Peyer's patch (tissue), 4 donors: ENCODE results near the gene CLBA1. TPM values are rescaled to one million over a fixed set of nuclear protein-coding genes. Genes with fewer than 3 reads are reported as not detected.

Experiments
- DNase-seq, 3 donors: peaks; one replicate each; pipeline ENCODE4 v3.0.0-alpha.2; 2017 to 2019
- H3K27ac ChIP-seq, 4 donors: fragments of 200-600 bp; sonication (generic); one replicate each; pipeline ENCODE4 v1.5.1; 2016 to 2019
- H3K27me3 ChIP-seq, 2 donors: fragments of 200-600 bp; sonication (generic); one replicate each; pipeline ENCODE4 v1.5.1; 2019
- H3K36me3 ChIP-seq, 3 donors: fragments of 200-600 bp; sonication (generic); one replicate each; pipeline ENCODE4 v1.5.1; 2016 to 2019
- H3K4me1 ChIP-seq, 4 donors: fragments of 200-600 bp; sonication (generic); one replicate each; pipeline ENCODE4 v1.5.1; 2016 to 2019
- H3K4me3 ChIP-seq, 4 donors: fragments of 200-600 bp; sonication (generic); 1 replicate in 3 of 4; 2 replicates in 1 of 4; pipeline ENCODE4 v1.5.1; 2016 to 2019; ENCODE audit warnings: mild to moderate bottlenecking in 1 of 4
- H3K9me3 ChIP-seq, 4 donors: fragments of 200-600 bp; sonication (generic); one replicate each; pipeline ENCODE4 v1.5.1; 2016 to 2019; ENCODE audit warnings: mild to moderate bottlenecking in 1 of 4
- POLR2A ChIP-seq, 2 donors: fragments of 450-650 bp; IDR thresholded peaks; one replicate each; pipeline ENCODE4 v1.5.1; 2017; ENCODE audit warnings: antibody characterized with exemption in 2 of 2, mild to moderate bottlenecking in 2 of 2, moderate library complexity in 2 of 2
- total RNA-seq, 4 donors: library from RNA; depleted of rRNA; stranded (reverse); fragments of >200 nt; gene quantifications; one replicate each; pipeline ENCODE4 v1.1.0, GENCODE V29; 2016
- TF ChIP-seq, protein P1 (sequence below), 6 experiments: fragments of 450-650 bp in 4 of 6; fragments of 200-600 bp in 2 of 6; sonication (generic) in 1 of 6; IDR thresholded peaks; one replicate each; pipeline ENCODE4 v1.5.1; 2017 to 2019; ENCODE audit warnings: antibody characterized with exemption in 6 of 6, mild to moderate bottlenecking in 3 of 6, moderate library complexity in 1 of 6

Gene CLBA1
- total RNA-seq, 4 donors from 2014 or later, result 0.88 to 3.8 (median 2.8) TPM; not detected in 1

DNA sequence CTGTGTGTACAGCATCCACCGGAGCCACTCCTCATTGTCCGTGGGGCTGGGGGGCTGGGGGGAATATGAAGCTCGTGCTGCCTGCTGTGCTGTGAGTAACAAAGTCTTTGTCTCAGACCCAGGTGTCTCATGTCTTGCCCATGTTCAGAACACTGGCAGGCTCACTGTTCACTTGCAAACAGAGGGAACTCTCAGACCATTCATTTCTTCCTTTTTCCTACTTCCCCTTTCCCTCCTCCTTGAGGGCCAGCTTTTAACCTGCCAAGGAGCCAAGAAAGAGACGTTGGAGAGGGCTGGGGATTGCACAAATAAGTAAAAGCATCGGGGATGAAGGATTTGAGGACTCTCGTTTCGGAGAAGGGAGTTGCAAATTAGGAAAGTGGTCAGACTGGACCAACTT, 58.1 kb downstream of the CLBA1 start:
- no peak for TF ChIP-seq POLR2A (IDR thresholded peaks at IDR 0.05)
- TF ChIP-seq, protein P1, sequence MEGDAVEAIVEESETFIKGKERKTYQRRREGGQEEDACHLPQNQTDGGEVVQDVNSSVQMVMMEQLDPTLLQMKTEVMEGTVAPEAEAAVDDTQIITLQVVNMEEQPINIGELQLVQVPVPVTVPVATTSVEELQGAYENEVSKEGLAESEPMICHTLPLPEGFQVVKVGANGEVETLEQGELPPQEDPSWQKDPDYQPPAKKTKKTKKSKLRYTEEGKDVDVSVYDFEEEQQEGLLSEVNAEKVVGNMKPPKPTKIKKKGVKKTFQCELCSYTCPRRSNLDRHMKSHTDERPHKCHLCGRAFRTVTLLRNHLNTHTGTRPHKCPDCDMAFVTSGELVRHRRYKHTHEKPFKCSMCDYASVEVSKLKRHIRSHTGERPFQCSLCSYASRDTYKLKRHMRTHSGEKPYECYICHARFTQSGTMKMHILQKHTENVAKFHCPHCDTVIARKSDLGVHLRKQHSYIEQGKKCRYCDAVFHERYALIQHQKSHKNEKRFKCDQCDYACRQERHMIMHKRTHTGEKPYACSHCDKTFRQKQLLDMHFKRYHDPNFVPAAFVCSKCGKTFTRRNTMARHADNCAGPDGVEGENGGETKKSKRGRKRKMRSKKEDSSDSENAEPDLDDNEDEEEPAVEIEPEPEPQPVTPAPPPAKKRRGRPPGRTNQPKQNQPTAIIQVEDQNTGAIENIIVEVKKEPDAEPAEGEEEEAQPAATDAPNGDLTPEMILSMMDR (IDR thresholded peaks at IDR 0.05), result no peak
- H3K9me3 ChIP-seq, result no peaks in the 10 kb centered on the region
- no peaks in the 10 kb centered on the region for H3K27me3 ChIP-seq
- peaks cover 0 to 3% (median 0%) of the 10 kb centered on the region in 4 donors for H3K4me1 ChIP-seq
- H3K36me3 ChIP-seq, result no peaks in the 10 kb centered on the region
- no peak overlapping the region for H3K27ac ChIP-seq
- no peak overlapping the region for H3K4me3 ChIP-seq
- DNase-seq, result no peak

Other genes starting within 250 kb of the CLBA1 start
- 100 to 1,000 TPM in 3 of 4 donors, 10 to 100 TPM in 1; 64.6 to 144 (median 115) TPM for gene SIVA1, start 232.6 kb upstream of the CLBA1 start, total RNA-seq
- gene AKT1, start 190.0 kb upstream of the CLBA1 start, total RNA-seq, result 100 to 1,000 TPM in 2 of 4 donors, 10 to 100 TPM in 2; 85.6 to 259 (median 111) TPM
- gene ZBTB42, start 184.7 kb upstream of the CLBA1 start, total RNA-seq, result 10 to 100 TPM in 2 of 4 donors, 1 to 10 TPM in 2; 2.5 to 14.7 (median 10.9) TPM
- 100 to 1,000 TPM in 1 of 4 donors, 10 to 100 TPM in 3; 42.1 to 112 (median 83.8) TPM for gene CEP170B, start 120.5 kb upstream of the CLBA1 start, total RNA-seq
- 1 to 10 TPM in 2 of 4 donors, not detected in 2; 1.7 to 4.1 TPM for gene PLD4, start 60.9 kb upstream of the CLBA1 start, total RNA-seq
- gene AHNAK2, start 7.4 kb upstream of the CLBA1 start, total RNA-seq, result 10 to 100 TPM in 3 of 4 donors, 1 to 10 TPM in 1; 3.2 to 19.0 (median 10.7) TPM
- 1 to 10 TPM; 3.7 to 9.1 (median 6.6) TPM for gene CDCA4, start 35.3 kb downstream of the CLBA1 start, total RNA-seq
- 10 to 100 TPM in 1 of 4 donors, 1 to 10 TPM in 3; 1.5 to 29.7 (median 4.2) TPM for gene GPR132, start 79.6 kb downstream of the CLBA1 start, total RNA-seq
- 10 to 100 TPM in 3 of 4 donors, 1 to 10 TPM in 1; 7.5 to 33.0 (median 11.2) TPM for gene JAG2, start 183.0 kb downstream of the CLBA1 start, total RNA-seq
- 10 to 100 TPM in 3 of 4 donors, 1 to 10 TPM in 1; 6.6 to 47.7 (median 25.7) TPM for gene NUDT14, start 195.5 kb downstream of the CLBA1 start, total RNA-seq